HCT116 (cell line): Measurements from ENCODE around the gene SORBS1.

Experiments used
- CTCF ChIP-seq, 3 experiments: fragments of 200-600 bp in 1 of 3; sonication (generic) in 1 of 3; IDR thresholded peaks in 2 of 3; conservative IDR thresholded peaks in 1 of 3; 2 replicates each; pipeline ENCODE4 v1.5.1; 2012 to 2017; ENCODE audit warnings: low read depth in 2 of 3, low read length in 2 of 3, antibody characterized with exemption in 1 of 3, borderline replicate concordance in 1 of 3, control low read depth in 1 of 3, mild to moderate bottlenecking in 1 of 3, mixed read lengths in 1 of 3, mixed run types in 1 of 3, moderate library complexity in 1 of 3; ENCODE audit not compliant: insufficient read depth in 1 of 3
- EGR1 ChIP-seq: IDR thresholded peaks from 2 replicates; pipeline ENCODE4 v1.6.1; 2012; ENCODE audit warnings: low read depth
- ELF1 ChIP-seq: IDR thresholded peaks from 2 replicates; pipeline ENCODE4 v1.6.1; 2012; ENCODE audit warnings: low read depth, borderline replicate concordance
- EZH2 ChIP-seq: fragments of 200-600 bp; sonication (generic); IDR thresholded peaks from 2 replicates; pipeline ENCODE4 v1.6.1; 2017; ENCODE audit warnings: antibody characterized with exemption, mixed run types
- EZH2phosphoT487 ChIP-seq: fragments of 200-600 bp; IDR thresholded peaks from 2 replicates; pipeline ENCODE4 v1.6.1; 2018; ENCODE audit warnings: antibody characterized with exemption, borderline replicate concordance
- JUND ChIP-seq: IDR thresholded peaks from 2 replicates; pipeline ENCODE4 v1.6.1; 2012
- MAX ChIP-seq: IDR thresholded peaks from 2 replicates; pipeline ENCODE4 v1.6.1; 2012
- POLR2A ChIP-seq: IDR thresholded peaks from 2 replicates; pipeline ENCODE4 v1.7.0; 2011; ENCODE audit warnings: borderline replicate concordance; ENCODE audit not compliant: insufficient read depth, insufficient read length; ENCODE audit errors: extremely low read depth
- POLR2AphosphoS5 ChIP-seq: IDR thresholded peaks from 2 replicates; pipeline ENCODE4 v1.6.1; 2011; ENCODE audit warnings: mild to moderate bottlenecking, low read depth, low read length, moderate library complexity
- REST ChIP-seq: IDR thresholded peaks from 2 replicates; pipeline ENCODE4 v1.6.1; 2012; ENCODE audit warnings: low read depth
- SIN3A ChIP-seq: IDR thresholded peaks from 2 replicates; pipeline ENCODE4 v1.6.1; 2012; ENCODE audit warnings: low read depth
- SRF ChIP-seq: IDR thresholded peaks from 2 replicates; pipeline ENCODE4 v1.6.1; 2012; ENCODE audit warnings: low read depth
- YY1 ChIP-seq: IDR thresholded peaks from 2 replicates; pipeline ENCODE4 v1.6.1; 2011; ENCODE audit warnings: low read length, low read depth, moderate library complexity, mild to moderate bottlenecking; ENCODE audit not compliant: insufficient replicate concordance; ENCODE audit errors: extremely low read depth

- no peak for TF ChIP-seq POLR2A
- no peak for TF ChIP-seq CTCF (IDR thresholded peaks at IDR 0.05 in 2 of 3, conservative IDR thresholded peaks at IDR 0.05 in 1 of 3; ENCODE audit: borderline replicate concordance in 1 of 3, insufficient read depth in 1 of 3, low read depth in 2 of 3, low read length in 2 of 3)
- TF ChIP-seq SIN3A, result no peak
- no peak for TF ChIP-seq JUND
- no peak for TF ChIP-seq POLR2AphosphoS5
- no peak for TF ChIP-seq YY1
- no peak for TF ChIP-seq SRF
- TF ChIP-seq ELF1, result no peak
- no peak for TF ChIP-seq EZH2
- no peak for TF ChIP-seq REST
- no peak for TF ChIP-seq EZH2phosphoT487
- no peak for TF ChIP-seq EGR1
- no peak for TF ChIP-seq MAX
Observed at GRCh38 chr10:95303950-95304349, 257.2 kb downstream of the SORBS1 start.
